ENCODE results near the gene C14orf180.
"Not testable (repeated sequence)": the region's sequence is repeated elsewhere in the genome, so short reads cannot be mapped to it uniquely, and the experiment has no call there.

C14orf180 gene

GRCh38 chr14:104578321-104578720, 1.2 kb upstream of the C14orf180 start:
- DNase-seq (ENCODE audit: low read depth in 2 of 2), result no peak

- not testable (repeated sequence) for DNase-seq (ENCODE audit: low read depth in 2 of 2)
Observed at GRCh38 chr14:104579939-104580338, 375 bp downstream of the C14orf180 start.

- no peak for DNase-seq (ENCODE audit: low read depth in 2 of 2)
Observed at GRCh38 chr14:104580961-104581360, 1.4 kb downstream of the C14orf180 start.

GRCh38 chr14:104581521-104581920, 2.0 kb downstream of the C14orf180 start:
- DNase-seq (ENCODE audit: low read depth in 2 of 2), result no peak

GRCh38 chr14:104582005-104582404, 2.4 kb downstream of the C14orf180 start:
- DNase-seq (ENCODE audit: low read depth in 2 of 2), result no peak

- no peak for DNase-seq (ENCODE audit: low read depth in 2 of 2)
Observed at GRCh38 chr14:104582662-104583061, 3.1 kb downstream of the C14orf180 start.

GRCh38 chr14:104583424-104584306, 4.1 kb downstream of the C14orf180 start:
- no peak for DNase-seq (ENCODE audit: low read depth in 2 of 2)

- no peak for DNase-seq (ENCODE audit: low read depth in 2 of 2)
Observed at GRCh38 chr14:104584557-104584956, 5.0 kb downstream of the C14orf180 start.

- no peak for DNase-seq (ENCODE audit: low read depth in 2 of 2)
Observed at GRCh38 chr14:104585966-104586697, 6.6 kb downstream of the C14orf180 start.

GRCh38 chr14:104586832-104587620, 7.5 kb downstream of the C14orf180 start:
- no peak for DNase-seq (ENCODE audit: low read depth in 2 of 2)

- no peak for DNase-seq (ENCODE audit: low read depth in 2 of 2)
Observed at GRCh38 chr14:104587641-104588040, 8.1 kb downstream of the C14orf180 start.

- no peak for DNase-seq (ENCODE audit: low read depth in 2 of 2)
Observed at GRCh38 chr14:104588066-104588857, 8.7 kb downstream of the C14orf180 start.

GRCh38 chr14:104589338-104590195, 10.0 kb downstream of the C14orf180 start:
- no peak for DNase-seq (ENCODE audit: low read depth in 2 of 2)

- no peak for DNase-seq (ENCODE audit: low read depth in 2 of 2)
Observed at GRCh38 chr14:104590240-104590965, 10.8 kb downstream of the C14orf180 start.

- DNase-seq (ENCODE audit: low read depth in 2 of 2), result no peak
Observed at GRCh38 chr14:104591031-104591430, 11.5 kb downstream of the C14orf180 start.

- DNase-seq (ENCODE audit: low read depth in 2 of 2), result no peak
Observed at GRCh38 chr14:104591506-104592291, 12.1 kb downstream of the C14orf180 start.

GRCh38 chr14:104592292-104592672, 12.7 kb downstream of the C14orf180 start:
- no peak for DNase-seq (ENCODE audit: low read depth in 2 of 2)

GRCh38 chr14:104592785-104593184, 13.2 kb downstream of the C14orf180 start:
- no peak for DNase-seq (ENCODE audit: low read depth in 2 of 2)

GRCh38 chr14:104593241-104593701, 13.7 kb downstream of the C14orf180 start:
- DNase-seq (ENCODE audit: low read depth in 2 of 2), result no peak

All from activated CD8-positive, alpha-beta memory T cell treated with anti-CD3 and anti-CD28 coated beads for 4 hours (primary cell).